WTC11 (cell line): ENCODE data around the gene SLC22A31. TPM values are rescaled to one million over a fixed set of nuclear protein-coding genes. Genes with fewer than 3 reads are reported as not detected.
A peak's percentile ranks its signal among the peaks of the same experiment; 100 is the strongest.

ENCODE experiments used
- ATAC-seq: fragments of 200-7000 bp; cut with Tn5 transposase; 2 replicates; pipeline ENCODE4 v1.10.0; 2021; ENCODE audit warnings: mild to moderate bottlenecking, moderate library complexity
- CTCF ChIA-PET: fragments of 300-600 bp; sonication (Branson Sonifier 250); formaldehyde crosslinking; loops from one replicate; lab custom pipeline; 2021; ENCODE audit warnings: antibody characterized with exemption; lab: Charles Lee
- POLR2A ChIA-PET: fragments of 350-600 bp; sonication (Branson Sonifier 250); formaldehyde crosslinking; loops from one replicate; lab custom pipeline; 2021; ENCODE audit warnings: antibody characterized with exemption; lab: Charles Lee
- DNase-seq: peaks from one replicate; pipeline ENCODE4 v3.0.0; 2021; ENCODE audit warnings: low spot score
- H3K27ac Mint-ChIP-seq: 2 replicates; pipeline ENCODE4 v1.8.0; 2021; ENCODE audit warnings: mixed read lengths
- H3K27me3 Mint-ChIP-seq: 2 replicates; pipeline ENCODE4 v1.8.0; 2021; ENCODE audit warnings: low read depth, mild to moderate bottlenecking, moderate library complexity, mixed read lengths
- H3K36me3 Mint-ChIP-seq: 2 replicates; pipeline ENCODE4 v1.8.0; 2021; ENCODE audit warnings: mixed read lengths
- H3K4me1 Mint-ChIP-seq: 2 replicates; pipeline ENCODE4 v1.8.0; 2022; ENCODE audit warnings: mixed read lengths
- H3K4me3 Mint-ChIP-seq: 2 replicates; pipeline ENCODE4 v1.8.0; 2021; ENCODE audit warnings: mild to moderate bottlenecking, moderate library complexity, mixed read lengths
- H3K9me3 Mint-ChIP-seq: 2 replicates; pipeline ENCODE4 v1.8.0; 2021; ENCODE audit warnings: mixed read lengths
- ETV6 ChIP-seq: sonication (generic); formaldehyde crosslinking; IDR thresholded peaks from 2 replicates; pipeline ENCODE4 v1.8.1; 2022; ENCODE audit warnings: mild to moderate bottlenecking, missing genetic modification reagents
- FOXJ3 ChIP-seq: sonication (generic); formaldehyde crosslinking; IDR thresholded peaks from 2 replicates; pipeline ENCODE4 v1.9.0; 2021; ENCODE audit warnings: missing genetic modification reagents, mild to moderate bottlenecking, borderline replicate concordance
- GABPB1 ChIP-seq: sonication (generic); formaldehyde crosslinking; IDR thresholded peaks from 2 replicates; pipeline ENCODE4 v1.8.1; 2023; ENCODE audit warnings: mild to moderate bottlenecking, missing genetic modification reagents
- KAT7 ChIP-seq: sonication (generic); formaldehyde crosslinking; IDR thresholded peaks from 2 replicates; pipeline ENCODE4 v1.8.1; 2023; ENCODE audit warnings: missing genetic modification reagents, mild to moderate bottlenecking, borderline replicate concordance
- PRRX2 ChIP-seq: fragments of 250-450 bp; sonication (Bioruptor Pico); IDR thresholded peaks from 2 replicates; pipeline ENCODE4 v1.8.0; 2021; ENCODE audit warnings: mild to moderate bottlenecking
- RELA ChIP-seq: sonication (generic); formaldehyde crosslinking; IDR thresholded peaks from 2 replicates; pipeline ENCODE4 v1.8.1; 2022; ENCODE audit warnings: missing genetic modification reagents, mild to moderate bottlenecking, borderline replicate concordance
- SOX15 ChIP-seq: fragments of 250-450 bp; sonication (Bioruptor Pico); IDR thresholded peaks from 2 replicates; pipeline ENCODE4 v1.9.0; 2021; ENCODE audit warnings: mild to moderate bottlenecking
- SP1 ChIP-seq: sonication (generic); formaldehyde crosslinking; conservative IDR thresholded peaks from 2 replicates; pipeline ENCODE4 v1.8.1; 2022; ENCODE audit warnings: missing genetic modification reagents
- ZBTB21 ChIP-seq: sonication (generic); formaldehyde crosslinking; IDR thresholded peaks from 2 replicates; pipeline ENCODE4 v1.8.1; 2023; ENCODE audit warnings: mild to moderate bottlenecking, missing genetic modification reagents, borderline replicate concordance
- ZNF396 ChIP-seq: fragments of 250-450 bp; sonication (Bioruptor Pico); IDR thresholded peaks from 2 replicates; pipeline ENCODE4 v1.8.0; 2021; ENCODE audit warnings: mild to moderate bottlenecking, moderate library complexity, borderline replicate concordance
- ZNF423 ChIP-seq: fragments of 250-450 bp; sonication (Bioruptor Pico); IDR thresholded peaks from 2 replicates; pipeline ENCODE4 v2.1.2; 2022; ENCODE audit warnings: mild to moderate bottlenecking, moderate library complexity
- total RNA-seq: library from RNA; stranded (reverse); gene quantifications from 3 replicates; pipeline ENCODE4 v1.2.3, GENCODE V29; 2021
- TF ChIP-seq, protein P1 (sequence below): sonication (generic); formaldehyde crosslinking; IDR thresholded peaks from 2 replicates; pipeline ENCODE4 v1.8.1; 2023; ENCODE audit warnings: mild to moderate bottlenecking, missing genetic modification reagents
- TF ChIP-seq, protein P2 (sequence below): sonication (generic); formaldehyde crosslinking; IDR thresholded peaks from 2 replicates; pipeline ENCODE4 v1.8.0; 2022; ENCODE audit warnings: mild to moderate bottlenecking, missing genetic modification reagents
- TF ChIP-seq, protein P3 (sequence below): fragments of 250-450 bp; sonication (Bioruptor Pico); IDR thresholded peaks from 2 replicates; pipeline ENCODE4 v2.1.2; 2022; ENCODE audit warnings: mild to moderate bottlenecking, moderate library complexity
- TF ChIP-seq, protein P4 (sequence below): sonication (generic); formaldehyde crosslinking; IDR thresholded peaks from 2 replicates; pipeline ENCODE4 v1.8.1; 2022; ENCODE audit warnings: low read depth, missing genetic modification reagents, borderline replicate concordance
- TF ChIP-seq, protein P5 (sequence below): fragments of 200-600 bp; IDR thresholded peaks from 2 replicates; pipeline ENCODE4 v1.8.0; 2022; ENCODE audit warnings: antibody characterized with exemption
- TF ChIP-seq, protein P6 (sequence below): sonication (generic); formaldehyde crosslinking; IDR thresholded peaks from 2 replicates; pipeline ENCODE4 v1.8.0; 2022; ENCODE audit warnings: mild to moderate bottlenecking, missing genetic modification reagents
- TF ChIP-seq, protein P7 (sequence below): fragments of 250-450 bp; sonication (Bioruptor Pico); IDR thresholded peaks from 2 replicates; pipeline ENCODE4 v1.8.0; 2021; ENCODE audit warnings: mild to moderate bottlenecking
- TF ChIP-seq, protein P8 (sequence below): sonication (generic); formaldehyde crosslinking; IDR thresholded peaks from 2 replicates; pipeline ENCODE4 v1.8.1; 2022; ENCODE audit warnings: missing genetic modification reagents, borderline replicate concordance
- TF ChIP-seq, protein P9 (sequence below): fragments of 250-450 bp; sonication (Bioruptor Pico); IDR thresholded peaks from 2 replicates; pipeline ENCODE4 v1.9.0; 2021; ENCODE audit warnings: moderate library complexity, mild to moderate bottlenecking, inconsistent platforms, borderline replicate concordance

SLC22A31 gene
- total RNA-seq, 1 experiment from 2014 or later, result 12.1 TPM

DNA sequence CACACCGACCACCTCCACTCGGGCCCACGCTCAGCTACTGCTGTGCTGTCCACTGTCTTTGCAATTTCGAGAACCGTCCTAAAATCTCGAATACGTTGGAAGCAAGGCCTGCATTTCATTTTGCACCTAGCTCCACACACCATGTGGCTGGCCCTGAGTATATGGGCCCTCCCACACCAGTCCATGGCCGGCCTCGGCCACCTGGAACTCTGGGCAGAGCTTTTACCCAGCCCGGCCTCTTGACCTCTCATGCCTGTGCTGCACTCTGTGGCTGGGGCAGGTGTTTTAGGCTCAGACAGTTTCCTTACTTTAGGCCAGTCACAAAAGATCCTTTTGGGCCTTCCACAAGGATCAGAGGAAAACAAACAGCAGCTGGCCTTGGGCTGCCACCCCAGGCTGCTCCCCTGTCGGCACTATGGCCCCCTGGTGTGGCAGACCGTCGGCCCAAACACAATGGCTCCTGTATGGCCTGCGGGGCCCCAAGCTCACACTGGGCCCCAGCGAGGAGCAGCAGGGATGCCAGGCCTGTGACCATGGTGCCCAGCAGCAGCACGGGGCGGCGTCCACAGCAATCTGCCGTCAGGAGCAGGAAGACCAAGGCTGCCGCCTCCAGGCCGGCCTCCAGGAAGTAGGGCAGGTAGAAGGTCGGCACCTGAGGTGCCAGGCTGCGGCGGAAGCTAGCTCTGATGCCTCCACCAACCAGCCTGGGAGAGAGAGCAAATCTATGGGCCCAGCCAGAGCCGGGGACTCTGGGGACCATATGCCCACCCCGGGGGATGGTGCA, 2.5 kb downstream of the SLC22A31 start (continued):
- TF ChIP-seq ZBTB21 (CRISPR knock-in tag) (no peak), ZNF423 (CRISPR knock-in tag) (peak; percentile 58; the same call in 1 of the 2 replicates), KAT7 (CRISPR knock-in tag) (no peak)
- TF ChIP-seq, all 79 proteins: peak for 2

DNA sequence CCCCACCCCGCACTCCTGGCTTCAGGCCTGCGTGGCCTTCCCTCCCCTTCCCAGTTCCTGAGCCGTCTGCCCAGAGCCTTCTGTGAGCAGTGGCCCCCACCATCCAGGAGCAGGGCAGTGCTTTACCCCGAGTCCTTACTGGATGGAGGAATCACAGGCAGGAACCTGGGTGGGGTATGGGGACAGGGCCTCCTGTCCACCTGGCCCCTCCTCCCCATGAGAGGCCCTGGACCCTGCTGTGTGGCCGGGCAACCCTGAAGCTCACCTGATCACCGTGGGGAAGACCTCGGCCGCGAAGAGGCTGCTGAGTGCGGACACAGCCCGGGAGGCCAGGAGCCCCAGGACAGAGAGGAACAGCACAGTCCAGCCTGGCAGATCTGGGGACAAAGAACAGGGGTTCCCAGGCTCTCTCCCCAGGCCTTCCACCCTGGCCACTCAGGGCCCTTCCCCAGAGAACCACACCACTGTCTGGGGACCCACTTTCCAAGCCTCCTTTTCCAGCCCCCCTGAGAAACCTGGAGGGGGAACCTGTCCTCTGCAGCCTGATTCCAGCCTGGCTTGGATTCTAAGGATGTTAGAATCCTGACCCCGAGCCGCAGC, 3.2 kb downstream of the SLC22A31 start:
- TF ChIP-seq, protein P1, sequence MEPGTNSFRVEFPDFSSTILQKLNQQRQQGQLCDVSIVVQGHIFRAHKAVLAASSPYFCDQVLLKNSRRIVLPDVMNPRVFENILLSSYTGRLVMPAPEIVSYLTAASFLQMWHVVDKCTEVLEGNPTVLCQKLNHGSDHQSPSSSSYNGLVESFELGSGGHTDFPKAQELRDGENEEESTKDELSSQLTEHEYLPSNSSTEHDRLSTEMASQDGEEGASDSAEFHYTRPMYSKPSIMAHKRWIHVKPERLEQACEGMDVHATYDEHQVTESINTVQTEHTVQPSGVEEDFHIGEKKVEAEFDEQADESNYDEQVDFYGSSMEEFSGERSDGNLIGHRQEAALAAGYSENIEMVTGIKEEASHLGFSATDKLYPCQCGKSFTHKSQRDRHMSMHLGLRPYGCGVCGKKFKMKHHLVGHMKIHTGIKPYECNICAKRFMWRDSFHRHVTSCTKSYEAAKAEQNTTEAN (CRISPR knock-in tag), result no peak
- TF ChIP-seq, protein P2, sequence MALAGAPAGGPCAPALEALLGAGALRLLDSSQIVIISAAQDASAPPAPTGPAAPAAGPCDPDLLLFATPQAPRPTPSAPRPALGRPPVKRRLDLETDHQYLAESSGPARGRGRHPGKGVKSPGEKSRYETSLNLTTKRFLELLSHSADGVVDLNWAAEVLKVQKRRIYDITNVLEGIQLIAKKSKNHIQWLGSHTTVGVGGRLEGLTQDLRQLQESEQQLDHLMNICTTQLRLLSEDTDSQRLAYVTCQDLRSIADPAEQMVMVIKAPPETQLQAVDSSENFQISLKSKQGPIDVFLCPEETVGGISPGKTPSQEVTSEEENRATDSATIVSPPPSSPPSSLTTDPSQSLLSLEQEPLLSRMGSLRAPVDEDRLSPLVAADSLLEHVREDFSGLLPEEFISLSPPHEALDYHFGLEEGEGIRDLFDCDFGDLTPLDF, result no peak
- TF ChIP-seq RELA (no peak), ETV6 (CRISPR knock-in tag) (no peak), GABPB1 (no peak), SOX15 (CRISPR knock-in tag) (no peak), ZNF396 (CRISPR knock-in tag) (no peak), SP1 (CRISPR knock-in tag) (no peak), PRRX2 (no peak), FOXJ3 (CRISPR knock-in tag) (no peak)
- TF ChIP-seq, protein P3, sequence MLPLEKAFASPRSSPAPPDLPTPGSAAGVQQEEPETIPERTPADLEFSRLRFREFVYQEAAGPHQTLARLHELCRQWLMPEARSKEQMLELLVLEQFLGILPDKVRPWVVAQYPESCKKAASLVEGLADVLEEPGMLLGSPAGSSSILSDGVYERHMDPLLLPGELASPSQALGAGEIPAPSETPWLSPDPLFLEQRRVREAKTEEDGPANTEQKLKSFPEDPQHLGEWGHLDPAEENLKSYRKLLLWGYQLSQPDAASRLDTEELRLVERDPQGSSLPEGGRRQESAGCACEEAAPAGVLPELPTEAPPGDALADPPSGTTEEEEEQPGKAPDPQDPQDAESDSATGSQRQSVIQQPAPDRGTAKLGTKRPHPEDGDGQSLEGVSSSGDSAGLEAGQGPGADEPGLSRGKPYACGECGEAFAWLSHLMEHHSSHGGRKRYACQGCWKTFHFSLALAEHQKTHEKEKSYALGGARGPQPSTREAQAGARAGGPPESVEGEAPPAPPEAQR (CRISPR knock-in tag), result no peak
- TF ChIP-seq, protein P4, sequence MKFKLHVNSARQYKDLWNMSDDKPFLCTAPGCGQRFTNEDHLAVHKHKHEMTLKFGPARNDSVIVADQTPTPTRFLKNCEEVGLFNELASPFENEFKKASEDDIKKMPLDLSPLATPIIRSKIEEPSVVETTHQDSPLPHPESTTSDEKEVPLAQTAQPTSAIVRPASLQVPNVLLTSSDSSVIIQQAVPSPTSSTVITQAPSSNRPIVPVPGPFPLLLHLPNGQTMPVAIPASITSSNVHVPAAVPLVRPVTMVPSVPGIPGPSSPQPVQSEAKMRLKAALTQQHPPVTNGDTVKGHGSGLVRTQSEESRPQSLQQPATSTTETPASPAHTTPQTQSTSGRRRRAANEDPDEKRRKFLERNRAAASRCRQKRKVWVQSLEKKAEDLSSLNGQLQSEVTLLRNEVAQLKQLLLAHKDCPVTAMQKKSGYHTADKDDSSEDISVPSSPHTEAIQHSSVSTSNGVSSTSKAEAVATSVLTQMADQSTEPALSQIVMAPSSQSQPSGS (CRISPR knock-in tag), result no peak
- TF ChIP-seq, protein P5, sequence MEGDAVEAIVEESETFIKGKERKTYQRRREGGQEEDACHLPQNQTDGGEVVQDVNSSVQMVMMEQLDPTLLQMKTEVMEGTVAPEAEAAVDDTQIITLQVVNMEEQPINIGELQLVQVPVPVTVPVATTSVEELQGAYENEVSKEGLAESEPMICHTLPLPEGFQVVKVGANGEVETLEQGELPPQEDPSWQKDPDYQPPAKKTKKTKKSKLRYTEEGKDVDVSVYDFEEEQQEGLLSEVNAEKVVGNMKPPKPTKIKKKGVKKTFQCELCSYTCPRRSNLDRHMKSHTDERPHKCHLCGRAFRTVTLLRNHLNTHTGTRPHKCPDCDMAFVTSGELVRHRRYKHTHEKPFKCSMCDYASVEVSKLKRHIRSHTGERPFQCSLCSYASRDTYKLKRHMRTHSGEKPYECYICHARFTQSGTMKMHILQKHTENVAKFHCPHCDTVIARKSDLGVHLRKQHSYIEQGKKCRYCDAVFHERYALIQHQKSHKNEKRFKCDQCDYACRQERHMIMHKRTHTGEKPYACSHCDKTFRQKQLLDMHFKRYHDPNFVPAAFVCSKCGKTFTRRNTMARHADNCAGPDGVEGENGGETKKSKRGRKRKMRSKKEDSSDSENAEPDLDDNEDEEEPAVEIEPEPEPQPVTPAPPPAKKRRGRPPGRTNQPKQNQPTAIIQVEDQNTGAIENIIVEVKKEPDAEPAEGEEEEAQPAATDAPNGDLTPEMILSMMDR, result no peak
- TF ChIP-seq, protein P6, sequence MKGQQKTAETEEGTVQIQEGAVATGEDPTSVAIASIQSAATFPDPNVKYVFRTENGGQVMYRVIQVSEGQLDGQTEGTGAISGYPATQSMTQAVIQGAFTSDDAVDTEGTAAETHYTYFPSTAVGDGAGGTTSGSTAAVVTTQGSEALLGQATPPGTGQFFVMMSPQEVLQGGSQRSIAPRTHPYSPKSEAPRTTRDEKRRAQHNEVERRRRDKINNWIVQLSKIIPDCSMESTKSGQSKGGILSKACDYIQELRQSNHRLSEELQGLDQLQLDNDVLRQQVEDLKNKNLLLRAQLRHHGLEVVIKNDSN, result no peak
- TF ChIP-seq, protein P7, sequence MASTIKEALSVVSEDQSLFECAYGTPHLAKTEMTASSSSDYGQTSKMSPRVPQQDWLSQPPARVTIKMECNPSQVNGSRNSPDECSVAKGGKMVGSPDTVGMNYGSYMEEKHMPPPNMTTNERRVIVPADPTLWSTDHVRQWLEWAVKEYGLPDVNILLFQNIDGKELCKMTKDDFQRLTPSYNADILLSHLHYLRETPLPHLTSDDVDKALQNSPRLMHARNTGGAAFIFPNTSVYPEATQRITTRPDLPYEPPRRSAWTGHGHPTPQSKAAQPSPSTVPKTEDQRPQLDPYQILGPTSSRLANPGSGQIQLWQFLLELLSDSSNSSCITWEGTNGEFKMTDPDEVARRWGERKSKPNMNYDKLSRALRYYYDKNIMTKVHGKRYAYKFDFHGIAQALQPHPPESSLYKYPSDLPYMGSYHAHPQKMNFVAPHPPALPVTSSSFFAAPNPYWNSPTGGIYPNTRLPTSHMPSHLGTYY (CRISPR knock-in tag), result no peak
- TF ChIP-seq, protein P8, sequence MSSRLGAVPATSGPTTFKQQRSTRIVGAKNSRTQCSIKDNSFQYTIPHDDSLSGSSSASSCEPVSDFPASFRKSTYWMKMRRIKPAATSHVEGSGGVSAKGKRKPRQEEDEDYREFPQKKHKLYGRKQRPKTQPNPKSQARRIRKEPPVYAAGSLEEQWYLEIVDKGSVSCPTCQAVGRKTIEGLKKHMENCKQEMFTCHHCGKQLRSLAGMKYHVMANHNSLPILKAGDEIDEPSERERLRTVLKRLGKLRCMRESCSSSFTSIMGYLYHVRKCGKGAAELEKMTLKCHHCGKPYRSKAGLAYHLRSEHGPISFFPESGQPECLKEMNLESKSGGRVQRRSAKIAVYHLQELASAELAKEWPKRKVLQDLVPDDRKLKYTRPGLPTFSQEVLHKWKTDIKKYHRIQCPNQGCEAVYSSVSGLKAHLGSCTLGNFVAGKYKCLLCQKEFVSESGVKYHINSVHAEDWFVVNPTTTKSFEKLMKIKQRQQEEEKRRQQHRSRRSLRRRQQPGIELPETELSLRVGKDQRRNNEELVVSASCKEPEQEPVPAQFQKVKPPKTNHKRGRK (CRISPR knock-in tag), result no peak
- TF ChIP-seq, protein P9, sequence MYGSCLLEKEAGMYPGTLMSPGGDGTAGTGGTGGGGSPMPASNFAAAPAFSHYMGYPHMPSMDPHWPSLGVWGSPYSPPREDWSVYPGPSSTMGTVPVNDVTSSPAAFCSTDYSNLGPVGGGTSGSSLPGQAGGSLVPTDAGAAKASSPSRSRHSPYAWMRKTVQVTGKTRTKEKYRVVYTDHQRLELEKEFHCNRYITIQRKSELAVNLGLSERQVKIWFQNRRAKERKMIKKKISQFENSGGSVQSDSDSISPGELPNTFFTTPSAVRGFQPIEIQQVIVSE (CRISPR knock-in tag), result no peak
- TF ChIP-seq, all 79 proteins: peak for 0
- Mint-ChIP-seq H3K36me3 (no peaks in the 10 kb centered on the region), H3K4me1 (no peaks in the 10 kb centered on the region), H3K27me3 (peaks cover 15% of the 10 kb centered on the region), H3K4me3 (no peak overlapping the region), H3K27ac (no peak overlapping the region), H3K9me3 (no peaks in the 10 kb centered on the region)
- no peak for DNase-seq
- no peak for ATAC-seq
- POLR2A ChIA-PET, result interaction anchor here (1.0 kb wide), 1 partner anchor 368 kb away, joined by 3 read pairs; no protein-coding TSS in a partner anchor
- CTCF ChIA-PET, result no interaction called here
